HG02642 (cell line): ENCODE data around the gene ARHGAP10.
A peak's percentile ranks its signal among the peaks of the same experiment; 100 is the strongest.
"Not testable (repeated sequence)": the region's sequence is repeated elsewhere in the genome, so short reads cannot be mapped to it uniquely, and the experiment has no call there.

Experiments used
- ATAC-seq: cut with Tn5 transposase; IDR thresholded peaks from one replicate; pipeline ENCODE4 v1.9.1; 2021; ENCODE audit warnings: mild to moderate bottlenecking; ENCODE audit not compliant: unreplicated experiment, poor library complexity

ARHGAP10 gene

DNA sequence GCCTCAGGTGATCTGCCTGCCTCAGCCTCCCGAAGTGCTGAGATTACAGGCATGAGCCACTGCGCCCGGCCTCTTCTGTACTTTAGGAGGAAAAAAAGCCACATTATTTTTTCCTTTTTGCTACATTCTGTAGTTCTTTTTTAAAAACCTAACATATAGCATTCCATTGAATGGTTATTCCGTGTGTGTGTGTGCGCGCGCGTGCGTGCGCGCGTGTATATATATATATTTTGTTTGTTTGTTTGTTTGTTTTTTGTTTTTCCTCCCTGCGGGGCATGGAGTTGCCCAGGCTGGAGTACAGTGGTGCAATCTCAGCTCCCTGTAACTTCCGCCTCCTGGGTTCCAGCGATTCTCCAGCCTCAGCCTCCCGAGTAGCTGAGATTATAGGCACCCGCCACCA, 59.5 kb downstream of the ARHGAP10 start:
- ATAC-seq: no peak

DNA sequence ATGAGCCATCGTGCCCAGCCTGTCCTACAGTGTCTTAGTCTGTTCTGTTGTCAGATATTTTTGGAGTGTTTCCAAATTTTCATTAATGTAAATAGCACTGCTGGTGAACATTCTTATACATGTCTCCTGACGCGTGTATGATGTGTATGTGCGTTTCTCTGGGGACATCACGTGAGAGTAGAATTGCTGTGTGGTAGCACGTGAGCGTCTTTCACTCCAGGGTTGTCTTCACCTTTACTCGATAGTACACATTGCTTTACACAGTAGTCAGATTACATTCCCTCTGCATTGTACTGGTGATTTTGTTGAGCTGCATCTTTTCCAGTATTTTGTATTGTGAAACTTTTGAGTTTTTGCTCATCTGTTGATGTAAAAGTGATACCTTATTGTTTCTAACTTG, 60.0 kb downstream of the ARHGAP10 start:
- no peak for ATAC-seq

DNA sequence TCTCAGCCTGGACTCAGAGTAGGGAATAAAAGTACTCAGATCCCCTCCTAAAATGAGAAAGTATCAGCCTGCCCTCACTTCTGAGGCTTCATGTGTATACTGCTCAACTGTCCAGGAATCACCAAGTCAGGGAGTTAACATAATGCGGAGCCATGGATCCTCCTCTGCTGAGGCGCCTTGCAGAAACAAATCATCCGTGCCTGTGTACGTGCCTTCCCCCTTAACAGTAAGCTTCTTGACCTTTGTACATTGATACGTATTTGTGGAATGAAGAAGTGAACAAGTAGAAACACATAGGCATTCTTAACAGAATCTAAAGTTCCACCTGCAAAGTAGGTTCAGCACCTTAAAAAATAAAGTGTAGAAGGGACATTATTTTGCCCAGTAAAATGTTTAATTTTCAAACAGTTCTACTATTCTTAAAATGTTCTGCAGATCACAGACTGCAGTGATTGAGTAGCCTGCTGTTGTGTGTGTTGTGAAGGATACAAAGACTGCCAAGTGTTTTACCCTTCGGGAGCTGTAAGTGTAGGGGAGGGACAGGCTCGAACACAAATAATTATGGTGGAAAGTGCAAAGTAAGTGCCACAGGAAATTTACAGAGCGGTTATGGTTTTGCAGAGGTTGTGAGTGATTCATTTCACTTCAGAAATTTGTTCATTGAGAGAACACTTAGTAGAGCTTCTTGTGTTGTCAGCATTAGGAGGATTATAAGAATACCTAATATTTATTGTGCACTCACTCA, 61.9 kb downstream of the ARHGAP10 start:
- ATAC-seq: no peak

DNA sequence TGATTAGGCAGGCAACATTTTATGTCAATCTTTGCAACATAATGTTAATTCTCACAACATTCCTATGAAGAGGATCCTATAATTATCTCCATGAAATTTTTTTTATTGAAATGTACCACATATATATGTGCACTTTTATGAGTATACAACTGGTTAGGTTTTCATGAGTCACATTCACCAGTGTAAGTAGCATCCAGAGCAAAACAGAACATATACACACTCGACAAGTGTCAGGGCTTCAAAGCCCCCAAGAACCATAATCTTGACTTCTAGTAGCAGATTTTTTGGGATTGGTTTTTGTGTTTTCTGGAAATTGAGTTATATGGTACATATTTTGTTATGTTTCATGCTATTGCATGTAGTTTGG, 62.4 kb downstream of the ARHGAP10 start:
- ATAC-seq: no peak

DNA sequence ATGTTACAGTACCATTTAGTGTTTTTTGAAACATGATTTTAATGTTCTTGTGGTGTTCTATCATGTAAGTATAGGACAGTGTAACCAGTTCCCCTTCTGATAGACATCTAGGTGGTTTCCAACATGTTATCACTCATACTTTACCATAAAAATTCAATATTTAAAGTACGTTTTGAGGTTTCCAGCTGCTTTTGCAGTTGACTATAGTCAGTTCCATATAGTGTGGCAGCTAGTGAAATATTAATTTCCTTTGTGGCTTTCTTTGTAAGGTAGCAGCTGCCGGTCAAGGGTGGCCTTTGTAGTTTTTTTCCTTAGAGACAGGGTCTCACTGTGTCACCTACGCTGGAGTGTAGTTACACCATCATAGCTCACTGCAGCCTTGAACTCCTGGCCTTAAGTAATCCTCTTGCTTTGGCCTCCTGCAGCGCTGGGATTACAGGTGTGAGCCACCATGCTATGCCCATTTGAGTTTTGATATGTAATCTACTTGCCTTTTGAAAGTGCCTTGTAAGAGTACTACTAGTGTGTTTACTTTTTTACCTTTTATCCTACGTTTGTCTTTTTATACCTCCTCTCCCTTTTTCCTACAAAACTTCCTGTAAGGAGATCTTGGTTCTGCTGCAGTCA, 63.0 kb downstream of the ARHGAP10 start:
- peak; percentile 78 for ATAC-seq

DNA sequence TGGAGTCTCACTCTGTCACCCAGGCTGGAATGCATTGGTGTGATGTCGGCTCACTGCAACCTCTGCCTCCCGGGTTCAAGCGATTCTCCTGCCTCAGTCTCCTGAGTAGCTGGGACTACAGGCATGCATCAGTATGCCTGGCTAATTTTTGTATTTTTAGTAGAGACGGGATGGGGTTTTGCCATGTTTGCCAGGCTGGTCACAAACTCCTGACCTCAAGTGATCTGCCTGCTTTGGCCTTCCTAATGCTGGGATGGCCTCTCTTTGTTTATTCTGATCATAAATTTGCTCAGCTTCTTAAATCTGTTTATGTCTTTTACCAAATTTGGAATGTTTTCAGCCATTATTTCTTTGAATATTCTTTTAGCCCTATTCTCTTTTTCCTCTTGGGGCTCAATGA, 67.2 kb downstream of the ARHGAP10 start:
- not testable (repeated sequence) for ATAC-seq

DNA sequence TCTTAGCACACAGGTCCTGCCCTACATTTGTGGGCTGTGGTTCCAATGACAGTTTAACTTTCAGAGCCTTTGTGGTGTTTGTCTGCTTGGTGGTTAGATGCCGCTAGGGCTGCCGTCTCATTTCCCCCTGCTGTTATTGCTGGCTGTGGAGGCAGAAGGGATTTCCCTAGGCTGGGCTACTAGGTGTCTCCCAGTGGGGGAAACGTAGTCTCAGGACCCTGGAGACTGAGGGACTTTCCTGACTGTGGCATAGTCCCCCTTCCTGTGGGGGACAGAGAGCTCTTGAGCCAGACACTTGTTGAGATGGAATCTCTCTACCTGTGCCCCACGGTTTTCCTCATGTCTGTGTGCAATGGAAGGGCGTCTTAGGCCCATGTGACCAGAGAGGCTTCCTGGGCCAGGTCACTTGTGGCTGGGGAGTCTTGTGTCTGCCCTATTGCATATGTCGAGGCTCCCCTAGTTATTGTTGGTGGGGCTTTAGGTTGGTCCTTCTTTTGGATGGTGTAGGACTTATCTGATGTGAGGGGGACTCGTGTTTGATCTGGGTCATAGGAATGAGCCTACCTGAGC, 68.2 kb downstream of the ARHGAP10 start:
- peak; percentile 96 for ATAC-seq

DNA sequence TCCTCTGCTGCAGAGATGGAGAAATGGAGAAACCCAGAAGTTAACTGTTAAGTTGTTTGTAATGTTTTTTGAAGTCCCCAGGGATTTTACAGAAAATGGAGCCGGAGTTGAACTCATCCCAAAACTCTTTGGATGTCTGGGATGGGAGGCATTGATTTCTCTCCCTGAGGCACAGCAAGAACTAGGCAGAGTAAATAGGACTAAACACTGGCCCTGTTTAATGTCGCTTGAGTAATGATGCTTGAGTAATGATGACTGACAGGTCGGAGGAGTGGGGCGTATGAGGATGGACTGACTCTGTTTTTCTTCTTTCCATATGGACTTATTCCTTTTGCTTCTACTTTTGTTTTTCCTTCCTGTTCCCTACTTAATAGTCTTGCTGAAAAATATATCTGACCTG, 69.9 kb downstream of the ARHGAP10 start:
- no peak for ATAC-seq

DNA sequence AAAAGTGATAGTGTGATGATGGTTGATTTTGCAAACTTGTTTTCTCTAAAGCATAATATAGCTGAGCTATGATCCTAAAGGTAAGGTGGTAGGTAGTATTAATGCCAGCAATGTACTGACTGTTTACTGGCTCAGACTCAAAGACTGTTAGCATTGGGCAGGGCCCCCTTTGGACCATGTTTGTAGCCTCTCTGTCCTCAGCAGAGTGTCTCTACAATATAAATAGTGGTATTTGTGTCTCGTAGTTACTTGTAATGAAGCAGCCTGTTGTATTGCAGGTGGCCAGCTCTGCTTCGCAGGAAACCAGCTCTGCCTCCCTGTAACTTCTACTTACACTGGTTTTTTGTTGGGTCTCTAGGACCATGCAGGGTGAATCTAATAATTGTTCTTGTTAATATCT, 70.5 kb downstream of the ARHGAP10 start:
- ATAC-seq: no peak

DNA sequence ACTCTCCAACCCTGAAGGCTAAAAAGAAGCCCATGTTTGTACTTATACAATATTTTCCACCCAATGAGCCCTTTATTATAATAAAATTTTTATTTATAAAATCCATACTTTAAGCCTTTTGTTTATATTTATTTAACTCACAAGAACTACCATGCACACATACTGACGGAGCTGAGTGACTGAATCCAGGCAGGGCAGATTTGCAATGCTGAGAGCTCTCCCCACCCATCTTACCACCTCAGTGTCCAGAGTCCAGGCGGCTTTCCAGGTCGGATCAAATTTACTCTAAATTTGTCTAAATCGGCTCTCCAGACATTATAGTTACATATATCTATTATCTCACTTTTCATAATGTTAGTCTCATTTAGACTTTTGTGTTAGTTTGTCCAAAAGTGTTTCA, 74.1 kb downstream of the ARHGAP10 start:
- no peak for ATAC-seq

DNA sequence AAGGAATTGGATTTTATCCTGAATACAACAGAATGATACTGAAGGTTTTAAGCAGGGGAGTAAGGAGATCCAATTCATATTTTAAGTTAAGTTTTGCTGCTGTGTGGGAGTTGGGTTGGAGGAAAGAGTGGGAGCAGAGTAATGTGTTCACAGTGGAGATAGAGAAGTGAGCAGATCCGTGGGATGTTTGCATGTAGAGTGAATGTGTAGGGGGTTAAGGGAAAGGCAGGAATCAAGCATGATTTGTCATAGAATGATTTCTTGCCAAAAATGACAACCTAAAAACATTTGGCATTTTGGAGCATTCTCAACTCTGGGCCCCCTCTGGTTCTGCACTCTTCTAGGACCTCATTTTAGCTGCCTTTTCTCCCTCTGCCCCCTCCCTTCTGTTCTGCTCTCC, 76.6 kb downstream of the ARHGAP10 start:
- no peak for ATAC-seq

DNA sequence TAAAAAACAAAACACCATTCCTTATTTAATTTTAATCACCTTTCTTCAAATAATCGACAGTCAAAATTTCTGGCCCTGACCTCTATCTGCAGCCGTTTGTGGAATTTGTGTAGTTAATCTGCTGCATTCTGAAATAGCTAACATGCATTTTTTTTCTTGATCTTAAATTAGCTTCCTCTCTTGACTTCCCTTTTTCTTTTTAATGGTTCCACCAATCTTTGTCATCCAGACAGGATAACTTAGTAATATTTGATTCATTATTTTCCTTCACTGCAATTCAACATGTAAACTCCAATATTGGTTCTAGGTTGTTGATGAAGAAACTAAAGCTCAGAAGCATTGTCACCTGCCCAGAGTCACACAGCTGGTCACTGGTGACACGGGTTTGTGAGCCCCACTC, 77.3 kb downstream of the ARHGAP10 start:
- no peak for ATAC-seq

DNA sequence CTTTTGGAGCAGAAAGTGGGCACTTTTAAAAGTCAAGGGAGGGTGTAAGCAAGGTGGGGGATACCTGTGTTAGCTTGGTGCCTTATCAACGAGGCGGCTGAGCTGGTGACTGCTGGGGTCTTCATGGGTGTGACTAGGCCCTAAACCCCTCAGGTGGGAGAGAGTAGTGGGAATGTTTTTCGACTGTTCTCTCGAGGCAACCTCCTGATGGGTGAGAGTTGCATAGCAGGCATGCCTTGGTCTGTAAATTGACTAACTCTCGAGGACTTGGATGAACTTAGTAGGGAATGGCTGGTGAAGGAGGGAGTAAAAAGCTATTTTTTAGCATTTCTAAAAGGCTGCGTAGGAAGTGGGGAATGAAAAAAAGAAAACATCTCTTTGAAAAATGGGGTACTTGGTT, 80.0 kb downstream of the ARHGAP10 start:
- no peak for ATAC-seq

DNA sequence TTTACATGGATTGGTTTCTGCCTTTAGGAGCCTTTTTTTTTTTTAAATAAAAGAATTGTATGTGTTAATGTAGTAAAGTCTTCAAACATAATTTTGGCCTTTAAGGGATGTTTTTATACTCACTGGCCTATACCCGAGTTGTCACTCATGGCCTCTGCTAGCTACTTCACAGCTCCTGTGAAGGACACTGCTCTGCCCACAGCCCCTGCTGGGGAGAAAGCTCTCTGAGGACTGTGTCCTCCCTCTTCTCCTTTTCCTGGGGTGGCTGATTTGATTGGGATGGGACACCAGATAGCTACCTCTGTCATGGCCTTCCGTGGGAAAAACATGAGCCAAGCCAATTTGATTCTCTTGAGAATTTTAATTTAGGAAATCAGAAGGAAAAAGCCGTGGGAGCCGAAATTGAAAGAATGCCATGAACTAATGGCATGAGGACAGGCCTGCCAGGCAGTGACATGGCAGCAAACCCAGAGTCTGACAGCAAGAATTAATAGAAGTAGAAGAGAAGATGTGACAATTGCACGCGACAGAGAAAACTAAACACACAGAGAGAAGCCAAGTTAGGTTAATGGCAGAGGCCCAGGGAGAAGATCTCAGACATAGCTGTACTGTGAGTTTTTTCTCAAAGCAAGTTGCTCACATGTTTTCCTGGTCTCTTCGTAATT, 81.4 kb downstream of the ARHGAP10 start:
- no peak for ATAC-seq

DNA sequence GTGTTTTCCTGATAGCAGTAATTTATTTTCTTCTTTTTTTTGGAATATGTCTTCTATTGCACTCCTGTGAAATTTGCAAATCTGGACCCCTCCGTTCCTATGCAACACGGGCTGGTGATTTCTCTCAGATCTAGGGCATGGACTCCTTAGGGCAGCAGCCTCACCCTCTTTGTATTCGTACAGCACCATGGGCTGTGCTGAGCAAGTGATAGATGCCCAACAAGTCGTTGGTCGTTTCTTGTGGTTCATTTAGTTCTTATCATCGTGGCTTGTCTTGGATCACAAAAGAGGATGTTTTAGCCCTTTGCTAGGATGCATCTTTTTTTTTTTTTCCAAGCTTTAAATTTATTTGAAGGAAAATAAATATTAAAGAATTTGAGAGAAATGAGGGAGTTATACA, 82.1 kb downstream of the ARHGAP10 start:
- no peak for ATAC-seq

DNA sequence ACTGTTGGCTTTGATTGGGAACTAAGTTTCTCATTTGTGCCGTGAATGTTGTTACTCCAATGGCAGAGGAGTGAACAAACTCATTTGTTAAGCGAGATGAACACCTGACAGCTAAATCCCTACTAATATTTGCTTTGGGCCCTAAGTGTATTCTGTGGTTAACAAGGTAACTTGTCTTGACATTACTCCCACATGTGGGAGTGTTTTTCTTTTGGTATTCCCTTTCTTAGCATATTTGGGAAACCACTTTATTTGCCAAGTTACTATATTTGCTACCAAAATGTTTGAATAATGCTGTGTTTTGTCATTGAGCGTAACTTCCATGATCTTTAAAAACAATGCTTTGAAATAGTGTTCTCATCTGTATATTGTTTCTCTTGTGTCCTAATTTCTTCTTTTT, 82.5 kb downstream of the ARHGAP10 start:
- ATAC-seq: no peak

DNA sequence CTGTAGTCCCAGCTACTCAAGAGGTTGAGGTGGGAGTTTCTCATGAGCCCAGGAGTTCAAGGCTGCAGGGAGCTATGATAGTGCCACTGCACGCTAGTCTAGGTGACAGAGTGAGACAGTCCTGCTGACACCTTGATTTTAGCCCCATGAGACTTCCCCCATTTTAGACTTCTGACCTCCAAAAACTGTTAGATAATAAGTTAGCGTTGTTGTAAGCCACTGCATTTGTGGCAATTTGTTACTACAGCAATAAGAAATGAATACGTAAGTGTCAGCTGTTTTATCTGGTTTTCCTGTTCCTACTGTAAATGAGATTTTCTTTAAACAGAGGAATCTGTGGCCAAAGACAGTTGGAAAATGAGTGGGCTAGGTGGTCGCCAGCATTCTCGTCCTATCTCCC, 83.9 kb downstream of the ARHGAP10 start:
- no peak for ATAC-seq

DNA sequence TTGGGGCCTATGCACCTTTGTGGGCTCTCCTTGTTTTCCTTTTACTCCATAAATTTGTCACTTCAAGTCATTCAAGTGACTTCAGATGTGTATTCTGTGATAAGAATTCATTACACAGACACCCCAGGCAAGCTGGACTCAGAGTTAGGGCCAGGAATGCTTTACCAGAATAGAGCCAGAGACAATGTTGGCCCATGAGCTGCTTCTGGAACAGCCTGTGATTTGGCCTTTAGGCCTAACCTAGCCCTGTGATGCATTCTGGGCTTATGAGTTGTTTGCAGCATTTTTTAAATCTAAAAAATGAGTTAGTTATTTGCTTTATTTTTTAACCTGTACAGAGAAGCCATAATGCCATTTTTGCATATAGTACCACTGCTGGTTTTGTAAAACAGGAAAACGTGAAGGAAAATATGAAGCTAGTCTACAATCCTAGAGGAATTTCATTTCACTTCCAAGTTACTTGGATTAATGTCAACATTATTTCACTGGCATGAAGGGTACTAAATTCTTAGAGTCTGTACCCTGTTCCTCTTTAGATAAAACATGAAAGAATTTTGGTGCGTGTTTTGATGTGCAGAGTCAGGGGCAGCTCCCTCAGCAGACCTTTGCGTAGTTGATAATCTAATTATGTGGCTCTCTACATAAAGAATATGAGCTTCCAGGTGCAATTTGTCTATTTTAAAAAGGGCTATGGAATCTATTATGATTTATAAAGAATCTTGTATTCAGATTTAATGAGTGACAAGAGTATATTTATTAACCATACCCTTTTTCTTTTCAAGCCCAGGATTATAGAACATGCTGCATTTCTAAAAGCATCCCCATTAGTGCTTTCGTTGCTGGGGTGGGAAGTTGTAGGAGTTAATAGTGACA, 84.7 kb downstream of the ARHGAP10 start:
- no peak for ATAC-seq

DNA sequence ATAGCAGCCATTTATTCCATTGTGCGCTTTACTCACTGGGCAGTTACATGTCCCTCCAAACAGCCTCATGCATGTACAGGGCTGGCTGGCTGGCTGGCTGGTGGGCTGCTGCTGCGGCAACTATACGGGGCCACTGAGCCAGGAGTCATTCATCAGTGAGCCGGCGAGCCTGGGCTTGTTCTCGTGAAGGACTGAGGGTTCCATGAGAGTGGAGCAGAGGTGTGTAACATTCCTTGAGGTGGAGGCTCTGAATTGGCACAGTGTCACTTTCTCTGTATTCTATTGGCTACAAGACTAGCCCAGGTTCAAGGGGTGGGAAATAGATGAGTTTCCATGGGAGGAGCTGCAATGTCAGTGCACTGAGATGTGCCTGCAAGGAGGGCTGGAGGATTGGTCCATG, 89.1 kb downstream of the ARHGAP10 start:
- no peak for ATAC-seq

DNA sequence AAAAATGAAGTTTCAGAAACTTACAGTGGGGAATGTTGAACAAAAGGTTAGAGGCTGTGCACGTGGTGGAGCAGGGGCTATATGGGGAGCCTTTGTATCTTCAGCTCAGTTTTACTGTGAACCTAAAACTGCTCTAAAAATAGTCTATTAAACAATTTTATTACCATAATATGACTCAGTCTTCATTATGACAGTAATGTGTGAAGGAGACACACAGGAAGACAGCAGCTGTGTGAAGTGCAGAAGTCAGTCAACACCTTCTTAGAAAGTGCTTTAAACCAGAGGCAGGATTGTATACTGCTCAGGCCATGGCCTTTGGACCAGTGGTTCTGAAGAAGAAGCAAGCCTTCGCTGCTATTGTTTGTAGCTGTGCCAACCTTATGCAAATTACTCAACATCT, 89.7 kb downstream of the ARHGAP10 start:
- peak; percentile 69 for ATAC-seq

DNA sequence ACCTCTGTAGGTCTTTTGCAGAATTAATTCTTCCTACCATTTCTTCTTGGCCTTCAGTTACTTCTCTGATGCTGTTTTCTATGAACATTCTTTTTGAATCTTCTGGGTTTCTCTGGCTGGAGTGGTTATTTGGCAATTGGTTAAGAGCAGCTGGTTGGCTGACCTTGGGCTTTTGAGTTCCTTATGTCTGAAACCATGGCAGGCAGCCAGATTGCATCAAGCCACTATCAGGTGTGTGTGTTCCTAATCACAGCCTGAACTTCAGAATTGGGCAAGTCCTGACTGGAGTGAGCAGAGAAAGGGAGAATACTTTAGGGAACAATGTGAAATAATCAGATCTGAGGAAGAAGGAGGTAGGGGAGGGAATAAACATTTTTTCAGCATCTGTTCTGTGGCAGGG, 90.2 kb downstream of the ARHGAP10 start:
- no peak for ATAC-seq
